Activated T-cell treated with anti-CD3 and anti-CD28 coated beads for 4 hours (primary cell): ENCODE results near the gene RFTN2.

Experiments used
- DNase-seq: peaks from one replicate; pipeline ENCODE4 v3.0.0-alpha.2; 2020

The RFTN2 gene

DNA sequence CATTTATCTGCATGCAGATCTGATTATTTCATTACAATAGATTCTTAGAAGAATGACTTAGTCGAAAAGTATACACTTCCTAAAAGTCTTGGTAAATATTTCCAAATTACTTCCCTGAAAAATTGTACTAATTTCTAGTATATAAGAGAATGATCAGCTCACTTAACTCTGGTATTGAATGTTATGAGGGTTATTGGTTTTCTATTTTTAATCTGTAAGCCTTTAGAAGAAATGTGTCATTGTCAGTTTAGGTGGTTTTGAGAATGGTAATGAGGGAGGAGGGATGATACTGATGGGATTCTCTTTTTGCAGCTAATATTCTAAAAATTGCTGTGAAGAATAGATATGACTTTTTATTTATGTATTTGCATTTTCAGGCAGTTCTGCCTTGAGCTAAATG lies 135.7 kb downstream of the RFTN2 start:
- no peak for DNase-seq

DNA sequence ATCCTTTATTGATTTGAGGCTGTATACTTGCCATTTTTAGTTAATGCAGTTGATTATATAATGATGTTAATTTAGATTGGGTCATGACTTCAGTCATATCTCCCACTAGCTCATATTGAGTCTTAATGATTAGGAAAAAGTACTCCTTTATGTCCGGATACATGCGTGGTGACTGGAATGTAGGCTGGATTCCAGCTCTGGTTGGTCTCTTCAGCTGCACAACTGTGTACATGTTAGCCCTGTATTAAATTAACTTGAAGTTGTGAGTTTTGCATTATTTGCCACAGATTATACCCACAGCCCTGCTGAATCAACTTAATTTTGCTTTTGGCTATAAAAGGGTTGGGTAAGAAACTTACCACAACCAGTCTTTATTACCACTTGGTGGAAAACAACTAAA lies 137.0 kb downstream of the RFTN2 start:
- no peak for DNase-seq
